Activated CD4-positive, alpha-beta memory T cell treated with anti-CD3 and anti-CD28 coated beads, Interleukin-2, amount 10 ng/mL, durations not matched to agents 7 days and 5 days (primary cell): Measurements from ENCODE around the gene SNX18. TPM values are rescaled to one million over a fixed set of nuclear protein-coding genes. Genes with fewer than 3 reads are reported as not detected.

Experiments
- total RNA-seq, 2 experiments: library from RNA; stranded (reverse); gene quantifications; one replicate each; pipeline ENCODE4 v1.2.3, GENCODE V29; 2021

The SNX18 gene
- total RNA-seq, 2 experiments from 2014 or later, result 38.9 to 39.6 TPM

Other genes starting within 250 kb of the SNX18 start
- gene ARL15, start 207.2 kb upstream of the SNX18 start, total RNA-seq, result 10 to 100 TPM; 13.5 to 13.8 TPM
- not detected for gene HSPB3, start 62.1 kb upstream of the SNX18 start, total RNA-seq